Measurements from ENCODE around the gene GPC5.
"Not testable (repeated sequence)": the region's sequence is repeated elsewhere in the genome, so short reads cannot be mapped to it uniquely, and the experiment has no call there.

The GPC5 gene

GRCh38 chr13:91768746-91769145 is 370.3 kb downstream of the GPC5 start:
- no peak for DNase-seq

GRCh38 chr13:91771229-91771628 is 372.8 kb downstream of the GPC5 start:
- DNase-seq, result no peak

DNA sequence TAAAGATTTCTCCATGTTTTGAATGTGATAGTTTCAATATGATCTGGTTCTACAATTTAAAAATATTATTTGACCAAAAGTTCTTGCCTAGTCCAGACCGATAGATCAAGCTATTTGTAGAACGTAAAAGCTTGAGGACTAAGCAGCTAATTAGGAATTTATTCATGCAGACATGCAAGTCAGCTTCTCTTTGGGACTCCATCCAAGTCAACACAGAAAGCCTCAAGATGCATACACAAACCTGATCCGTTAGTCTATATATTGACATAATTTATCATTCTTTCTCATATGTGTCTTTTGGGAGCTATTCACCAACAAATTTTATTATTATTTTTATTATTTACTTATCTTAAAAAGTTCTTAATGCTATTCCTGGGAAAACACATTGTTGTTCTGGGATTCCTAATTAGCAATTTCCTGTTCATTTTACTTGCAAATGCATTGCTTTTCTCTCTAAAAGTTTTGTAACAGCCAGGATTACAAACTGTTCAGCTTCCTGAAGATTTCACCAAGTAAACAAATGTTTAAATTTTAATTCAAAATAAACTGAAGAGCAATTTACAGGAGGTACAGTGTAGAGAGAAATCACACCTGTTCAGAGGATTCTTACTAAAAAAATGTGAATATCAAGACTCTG is 375.3 kb downstream of the GPC5 start:
- no peak for DNase-seq

- DNase-seq, result no peak
These were observed 376.0 kb downstream of the GPC5 start for GRCh38 chr13:91774397-91774796.

DNA sequence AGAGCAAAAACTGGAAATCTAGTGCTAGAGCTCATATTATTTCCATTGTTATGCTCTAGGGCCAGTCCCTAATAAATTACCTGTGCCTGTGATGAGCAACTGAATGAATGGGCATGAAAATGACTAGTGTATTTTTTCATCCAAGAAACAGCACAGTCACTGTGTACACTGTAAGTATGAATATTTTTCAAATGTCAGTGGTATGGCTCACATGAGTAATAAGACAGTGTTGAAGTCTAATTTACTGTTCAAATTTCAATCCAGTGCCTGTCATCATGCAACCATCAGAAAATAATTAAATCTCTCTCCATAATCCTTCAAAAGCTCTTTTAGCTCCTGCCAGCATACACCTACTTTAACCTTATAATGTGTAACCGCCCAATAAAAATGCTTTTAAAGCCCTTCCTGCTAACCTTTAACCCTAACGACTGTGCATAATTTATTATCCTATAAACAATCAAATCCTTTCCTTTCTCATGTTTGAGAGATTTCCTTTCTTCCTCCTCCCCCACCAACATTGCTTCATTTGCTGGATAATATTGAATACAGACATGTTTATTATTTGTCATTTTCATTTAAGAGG is 378.3 kb downstream of the GPC5 start:
- DNase-seq, result no peak

- DNase-seq, result no peak
These were observed 379.7 kb downstream of the GPC5 start for GRCh38 chr13:91778123-91778522.

DNA sequence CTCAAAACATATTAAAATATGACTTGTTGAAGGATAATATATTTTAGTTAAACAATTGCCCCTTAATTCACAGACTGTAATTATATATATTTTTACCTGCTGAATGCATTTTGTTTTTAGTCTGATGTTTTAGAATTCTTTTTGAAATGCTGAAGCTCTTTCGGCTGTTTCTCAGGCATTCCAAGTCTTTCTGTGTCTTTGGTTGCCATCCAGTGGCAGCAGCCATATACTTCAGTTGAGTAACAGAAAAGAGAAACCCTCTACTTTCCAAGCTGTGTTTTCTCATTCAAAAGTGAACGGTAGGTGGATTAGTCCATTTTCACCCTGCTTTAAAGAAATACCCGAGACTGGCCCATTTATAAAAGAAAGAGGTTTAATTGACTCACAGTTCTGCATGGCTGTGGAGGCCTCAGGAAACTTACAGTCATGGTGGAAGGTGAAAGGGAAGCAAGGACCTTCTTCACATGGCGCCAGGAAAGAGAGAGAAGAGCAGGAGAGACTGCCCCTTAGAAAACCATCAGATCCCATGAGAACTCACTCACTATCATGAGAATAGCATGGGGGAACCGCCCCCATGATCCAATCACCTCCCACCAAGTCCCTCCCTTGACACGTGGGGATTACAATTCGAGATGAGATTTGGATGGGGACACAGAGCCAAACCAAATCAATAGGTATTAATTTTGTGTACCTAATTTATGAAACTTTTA is 383.7 kb downstream of the GPC5 start:
- peak in 8 of 56 donors; percentile 1 to 36 (median 16) for DNase-seq

- no peak for DNase-seq
These were observed 387.2 kb downstream of the GPC5 start for GRCh38 chr13:91785431-91786119.

DNA sequence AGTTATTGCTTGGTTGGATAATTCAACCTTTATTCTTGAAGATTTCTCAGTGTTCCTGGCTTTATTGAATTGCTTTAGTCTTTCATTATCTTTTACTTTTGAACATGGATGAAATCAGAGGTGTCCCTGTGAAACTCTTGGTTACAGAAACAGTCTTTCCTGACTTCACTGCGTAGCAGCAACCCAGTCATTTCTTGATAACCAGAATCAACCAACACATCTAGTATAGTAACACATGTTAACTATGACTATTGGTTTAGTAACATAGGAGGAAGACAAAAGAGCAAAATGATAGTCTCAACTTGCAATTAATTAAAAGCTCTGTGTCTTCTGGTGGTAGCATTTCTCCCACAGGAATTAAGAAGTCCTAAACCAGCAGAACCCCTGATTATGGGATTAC is 393.6 kb downstream of the GPC5 start:
- DNase-seq, result no peak

- DNase-seq, result no peak
These were observed 399.1 kb downstream of the GPC5 start for GRCh38 chr13:91797567-91797966.

GRCh38 chr13:91798338-91798737 is 399.9 kb downstream of the GPC5 start:
- not testable (repeated sequence) for DNase-seq

- not testable (repeated sequence) for DNase-seq
These were observed 403.4 kb downstream of the GPC5 start for GRCh38 chr13:91801772-91802171.

- no peak for DNase-seq
These were observed 404.5 kb downstream of the GPC5 start for GRCh38 chr13:91802957-91803356.

GRCh38 chr13:91804724-91805123 is 406.3 kb downstream of the GPC5 start:
- peak in 1 of 56 donors; percentile 10 for DNase-seq

GRCh38 chr13:91805605-91806004 is 407.2 kb downstream of the GPC5 start:
- DNase-seq, result no peak

DNA sequence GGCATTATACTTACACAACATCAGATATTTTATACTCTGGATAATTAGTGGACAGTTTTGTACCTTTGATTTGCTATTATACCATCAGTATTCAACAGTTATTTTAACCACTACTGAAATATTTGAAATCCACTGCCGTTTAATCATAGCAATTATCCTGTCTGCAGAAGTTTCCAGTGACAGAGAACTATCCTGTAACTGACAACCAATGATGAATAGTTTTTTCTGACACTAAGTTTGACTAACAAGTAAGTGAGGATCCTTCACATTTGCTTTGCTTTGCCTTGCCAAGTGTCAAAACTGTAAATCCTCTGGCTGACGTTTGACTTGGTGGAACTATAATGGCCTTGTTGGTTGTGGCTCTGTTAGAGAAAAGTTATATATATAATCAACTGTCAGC is 410.7 kb downstream of the GPC5 start:
- no peak for DNase-seq

DNA sequence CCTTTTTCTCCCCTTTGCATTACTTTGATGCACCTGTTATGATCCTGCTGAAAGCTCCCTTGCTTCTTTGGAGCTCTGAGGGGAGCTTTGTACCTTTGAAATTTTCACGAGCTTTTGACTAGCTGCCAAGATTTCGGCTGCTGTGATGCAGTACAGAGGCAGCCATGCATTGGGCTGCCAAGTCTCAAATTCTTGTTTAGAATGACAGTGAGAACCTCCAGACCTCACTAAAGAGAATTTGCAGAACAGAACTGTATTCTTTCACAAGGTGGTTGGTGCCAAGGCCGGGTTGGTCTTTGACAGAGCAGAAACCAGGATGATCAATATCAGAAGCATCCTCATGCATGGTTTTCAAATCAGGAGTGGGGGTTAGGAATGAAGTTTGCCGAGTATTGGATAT is 414.8 kb downstream of the GPC5 start:
- DNase-seq, result peak in 2 of 56 donors; percentile 1 to 18

- DNase-seq, result no peak
These were observed 417.9 kb downstream of the GPC5 start for GRCh38 chr13:91816263-91816807.

DNA sequence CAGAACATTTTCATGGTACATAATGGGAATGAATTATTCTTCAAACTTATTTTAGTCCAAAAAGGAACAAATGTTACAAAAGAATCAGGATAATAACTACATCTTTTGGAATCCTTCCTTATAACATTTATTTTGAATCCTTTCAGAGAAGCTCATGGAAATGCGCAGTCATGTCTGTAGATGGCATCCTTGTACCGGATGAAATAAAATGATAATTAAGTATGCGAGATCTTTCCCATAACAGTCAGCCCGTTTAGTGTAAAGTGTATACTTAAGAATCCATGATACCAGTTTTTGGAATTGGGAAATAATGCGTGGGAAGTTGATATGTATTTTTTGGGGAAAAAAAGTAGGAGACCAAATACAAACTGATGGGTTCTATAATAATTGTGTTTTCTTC is 418.8 kb downstream of the GPC5 start:
- peak in 1 of 56 donors; percentile 5 for DNase-seq

- no peak for DNase-seq
These were observed 426.0 kb downstream of the GPC5 start for GRCh38 chr13:91824416-91824815.

DNA sequence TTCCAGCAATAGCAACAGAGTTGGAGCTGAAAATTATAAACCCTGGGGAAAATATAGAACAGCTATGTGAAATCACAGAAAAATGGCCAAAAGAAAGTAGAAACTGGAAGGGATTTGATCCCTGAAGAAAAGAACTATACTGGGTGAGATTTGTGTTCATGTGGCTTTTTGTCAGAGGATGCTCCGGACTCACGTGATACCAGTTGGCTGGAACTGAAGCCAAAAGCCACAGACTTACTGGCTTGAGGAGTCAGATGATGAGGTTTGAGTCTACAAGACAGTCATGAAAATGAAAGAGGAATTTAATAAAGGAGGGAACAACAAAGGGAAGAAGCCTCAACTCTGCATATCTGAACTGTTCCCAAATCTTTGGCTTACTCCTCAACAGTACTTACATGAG is 427.1 kb downstream of the GPC5 start:
- no peak for DNase-seq

DNA sequence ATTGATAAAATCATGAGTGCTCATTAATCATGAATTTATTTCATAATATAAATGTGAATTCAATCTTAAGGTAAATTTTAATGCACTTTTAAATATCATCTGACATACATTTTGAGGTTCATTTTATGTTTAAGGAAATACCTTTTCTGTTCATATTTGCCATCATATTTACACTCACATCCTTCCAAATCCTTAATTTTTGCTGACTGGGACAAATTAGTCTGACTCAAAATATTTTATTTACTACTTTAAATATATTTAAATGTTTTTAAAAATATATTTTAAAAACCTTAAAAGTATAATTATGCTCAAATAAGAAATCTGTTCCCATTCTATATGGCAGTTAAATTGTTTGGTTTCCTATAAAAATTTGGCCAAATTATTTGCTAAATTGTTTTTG is 438.1 kb downstream of the GPC5 start:
- no peak for DNase-seq
